ENCODE measurements around the gene YTHDC2. TPM values are rescaled to one million over a fixed set of nuclear protein-coding genes. Genes with fewer than 3 reads are reported as not detected.
A peak's percentile ranks its signal among the peaks of the same experiment; 100 is the strongest.

Gene YTHDC2
- 10 to 100 TPM; 12.2 to 18.3 (median 15.7) TPM for total RNA-seq
- long read RNA-seq, partial matches to known transcripts: 1 of 1 reads
- long read RNA-seq, other reads (novel, unspliced or antisense): 0 of 1 reads

- peak within 1 kb of the TSS; percentile 88 to 94 (median 88) for H3K27ac ChIP-seq
- DNase-seq: peak; percentile 88 to 89 (median 89)
- peaks cover 0 to 9% (median 4%) of the 10 kb centered on the region in 4 donors for H3K4me1 ChIP-seq
- H3K27me3 ChIP-seq: no peaks in the 10 kb centered on the region
- H3K4me3 ChIP-seq: peak within 1 kb of the TSS; percentile 64 to 93 (median 73)
- peak in 3 of 4 donors; percentile 4 to 23 (median 8) for TF ChIP-seq CTCF (IDR thresholded peaks at IDR 0.05)
- TF ChIP-seq POLR2A (IDR thresholded peaks at IDR 0.05): peak; percentile 78
- intact Hi-C loops (cut with DNase I): no loop called here
- H3K36me3 ChIP-seq: no peaks in the 10 kb centered on the region
- WGBS (ENCODE audit: insufficient coverage, low coverage, low lambda C conversion rate, missing lambda C conversion rate): under 1% methylated on average over 31 of the region's 72 CpGs
- no peaks in the 10 kb centered on the region for H3K9me3 ChIP-seq
- ATAC-seq: peak; percentile 92 to 97 (median 96)
Observed at GRCh38 chr5:113513384-113514288, at the start of gene YTHDC2. Gene YTHDC2, plus strand, starts transcription at chr5:113513694. Its CDS starts 202 bp downstream, at chr5:113513896.

GRCh38 chr5:113474100-113474728 is 39.3 kb upstream of the YTHDC2 start:
- H3K9me3 ChIP-seq: no peaks in the 10 kb centered on the region
- no peaks in the 10 kb centered on the region for H3K4me1 ChIP-seq
- DNase-seq: no peak
- 28% methylated on average over 5 of the region's 5 CpGs for WGBS (ENCODE audit: insufficient coverage, low coverage, low lambda C conversion rate, missing lambda C conversion rate)
- TF ChIP-seq CTCF (IDR thresholded peaks at IDR 0.05) (no peak), POLR2A (IDR thresholded peaks at IDR 0.05) (no peak)
- peak in 1 of 4 donors; percentile 16 for ATAC-seq
- no peaks in the 10 kb centered on the region for H3K36me3 ChIP-seq
- intact Hi-C loops (cut with DNase I): no loop called here
- H3K27ac ChIP-seq: no peak overlapping the region
- H3K4me3 ChIP-seq: no peak overlapping the region
- H3K27me3 ChIP-seq: no peaks in the 10 kb centered on the region

DNA sequence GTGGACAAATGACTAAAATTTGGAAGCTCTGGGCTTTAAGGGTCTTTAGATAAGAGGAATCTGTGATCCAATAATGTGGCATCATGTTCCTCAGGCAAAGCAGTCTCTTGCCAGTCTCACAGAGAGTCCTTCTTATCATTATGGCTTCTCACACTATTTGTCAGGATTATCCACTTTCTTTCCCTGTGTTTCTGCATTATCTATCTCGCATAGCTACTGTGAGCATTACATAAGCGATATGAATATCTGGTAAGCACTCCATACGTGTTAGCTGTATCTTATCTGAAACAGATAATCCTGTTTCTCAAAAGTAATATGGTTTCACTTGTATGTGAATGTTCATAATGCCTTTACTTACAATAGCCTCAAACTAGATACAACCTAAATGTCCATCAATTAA is 34.8 kb upstream of the YTHDC2 start:
- no peaks in the 10 kb centered on the region for H3K4me1 ChIP-seq
- ATAC-seq (no peak), DNase-seq (no peak)
- H3K27ac ChIP-seq: no peak overlapping the region
- no peaks in the 10 kb centered on the region for H3K36me3 ChIP-seq
- no peaks in the 10 kb centered on the region for H3K27me3 ChIP-seq
- H3K4me3 ChIP-seq: no peak overlapping the region
- H3K9me3 ChIP-seq: no peaks in the 10 kb centered on the region
- TF ChIP-seq POLR2A (IDR thresholded peaks at IDR 0.05) (no peak), CTCF (IDR thresholded peaks at IDR 0.05) (no peak)
- 68% methylated on average over 3 of the region's 3 CpGs for WGBS (ENCODE audit: insufficient coverage, low coverage, low lambda C conversion rate, missing lambda C conversion rate)
- intact Hi-C loops (cut with DNase I): no loop called here

GRCh38 chr5:113480243-113480642 is 33.3 kb upstream of the YTHDC2 start:
- Histone ChIP-seq H3K27ac (no peak overlapping the region), H3K4me1 (no peaks in the 10 kb centered on the region), H3K36me3 (no peaks in the 10 kb centered on the region), H3K4me3 (no peak overlapping the region), H3K27me3 (no peaks in the 10 kb centered on the region), H3K9me3 (no peaks in the 10 kb centered on the region)
- TF ChIP-seq POLR2A (IDR thresholded peaks at IDR 0.05) (no peak), CTCF (IDR thresholded peaks at IDR 0.05) (no peak)
- DNase-seq: no peak
- intact Hi-C loops (cut with DNase I): no loop called here
- 52% methylated on average over 5 of the region's 5 CpGs for WGBS (ENCODE audit: insufficient coverage, low coverage, low lambda C conversion rate, missing lambda C conversion rate)
- no peak for ATAC-seq
